MCF 10A (cell line): ENCODE data around the gene THOC6. TPM values are rescaled to one million over a fixed set of nuclear protein-coding genes. Genes with fewer than 3 reads are reported as not detected.

Experiments used
- BruUV-seq: library from RNA; stranded (reverse); fragments of 400-500 nt; replicated peaks from 2 replicates; lab custom pipeline; 2021; lab: Mats Ljungman, UMichigan
- CTCF ChIA-PET: fragments of 300-600 bp; sonication (Branson Sonifier 250); formaldehyde crosslinking; extraction: SDS; loops from one replicate; lab custom pipeline; 2021; ENCODE audit warnings: antibody characterized with exemption, inconsistent platforms; lab: Yijun Ruan, JAX
- POLR2A ChIA-PET: fragments of 300-600, 350-650 bp; sonication (Branson Sonifier 250); formaldehyde crosslinking; extraction: SDS; loops from one replicate; lab custom pipeline; 2020; ENCODE audit warnings: antibody characterized with exemption, inconsistent platforms; lab: Yijun Ruan, JAX
- DNase-seq: peaks from one replicate; pipeline ENCODE4 v3.0.0-alpha.2; 2018; ENCODE audit not compliant: unreplicated experiment
- H3K27ac Mint-ChIP-seq: one replicate; pipeline ENCODE4 v1.8.0; 2022; ENCODE audit warnings: mild to moderate bottlenecking, low read depth, mixed read lengths; ENCODE audit not compliant: unreplicated experiment
- H3K27me3 Mint-ChIP-seq: one replicate; pipeline ENCODE4 v1.8.0; 2022; ENCODE audit warnings: mixed read lengths; ENCODE audit not compliant: insufficient read depth, unreplicated experiment
- H3K36me3 Mint-ChIP-seq: one replicate; pipeline ENCODE4 v1.8.0; 2022; ENCODE audit warnings: mild to moderate bottlenecking, moderate library complexity, mixed read lengths; ENCODE audit not compliant: insufficient read depth, unreplicated experiment
- H3K4me1 Mint-ChIP-seq: one replicate; pipeline ENCODE4 v1.8.0; 2022; ENCODE audit warnings: mixed read lengths; ENCODE audit not compliant: insufficient read depth, unreplicated experiment
- H3K4me3 Mint-ChIP-seq: one replicate; pipeline ENCODE4 v1.8.0; 2022; ENCODE audit warnings: mild to moderate bottlenecking, moderate library complexity, mixed read lengths; ENCODE audit not compliant: unreplicated experiment
- H3K9me3 Mint-ChIP-seq: one replicate; pipeline ENCODE4 v1.8.0; 2022; ENCODE audit warnings: mixed read lengths; ENCODE audit not compliant: unreplicated experiment
- CTCF ChIP-seq: fragments of 200-600 bp; IDR thresholded peaks from one replicate; pipeline ENCODE4 v1.8.0; 2022; ENCODE audit warnings: antibody characterized with exemption, mild to moderate bottlenecking; ENCODE audit not compliant: unreplicated experiment
- intact Hi-C: fragments of 100-400 bp; cut with micrococcal nuclease; formaldehyde crosslinking; loops from 2 replicates; pipeline ENCODE4 v1.14.1; 2022
- total RNA-seq: library from RNA; stranded (reverse); gene quantifications from 2 replicates; pipeline ENCODE4 v1.2.3, GENCODE V29; 2022

The THOC6 gene
- total RNA-seq, 1 experiment from 2014 or later, result 53.1 TPM

- POLR2A ChIA-PET, result interaction anchor here (0.6 to 1.9 kb wide), 5 partner anchors 13 to 134 kb away, joined by 3 to 9 read pairs (median 4); partner anchors contain the start of genes HCFC1R1 and TNFRSF12A
- no TSS peak for BruUV-seq
- peaks cover 64% of the 10 kb centered on the region for H3K27me3 Mint-ChIP-seq
Observed at GRCh38 chr16:3035289-3035971, 11.6 kb downstream of the THOC6 start.

DNA sequence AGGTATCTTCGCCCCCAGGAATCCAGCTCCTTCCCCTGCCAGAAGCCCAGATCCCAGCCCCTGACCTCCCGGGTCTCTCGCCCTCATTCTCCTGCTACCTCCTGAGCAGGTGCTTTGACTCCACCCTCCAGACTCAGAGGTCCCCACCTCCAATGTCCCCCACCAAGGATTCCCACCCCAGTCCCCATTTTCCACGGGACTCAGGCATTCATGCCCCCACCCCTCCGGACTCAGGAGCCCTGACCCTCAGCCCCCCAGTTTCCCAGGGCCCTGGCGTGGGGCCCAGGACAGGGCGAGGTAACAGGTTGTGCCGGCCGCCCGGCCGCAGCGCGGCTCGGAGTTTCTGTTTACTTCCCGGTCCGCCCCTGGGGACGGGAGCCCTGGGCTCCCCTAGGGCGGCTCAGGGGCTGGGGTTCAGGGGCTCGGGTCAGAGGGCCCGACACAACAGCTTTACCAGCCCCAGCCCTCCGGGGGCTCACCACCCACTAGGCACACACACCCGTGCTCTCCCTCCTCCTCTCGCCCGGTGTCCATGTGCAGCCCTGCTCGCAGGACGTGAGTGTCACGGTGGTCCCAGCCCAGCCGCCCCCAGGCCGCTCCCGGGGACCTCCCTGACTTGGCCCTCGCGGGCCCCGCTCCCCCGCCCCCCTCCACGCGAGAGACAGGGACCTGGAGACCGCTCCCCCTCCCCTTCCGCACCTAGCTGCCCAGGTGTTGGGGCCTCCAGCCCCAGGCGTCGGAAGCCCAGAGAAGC lies 12.3 kb downstream of the THOC6 start:
- no TSS peak for BruUV-seq
- H3K27ac Mint-ChIP-seq, result no peak overlapping the region
- no peak for DNase-seq
- H3K9me3 Mint-ChIP-seq, result no peaks in the 10 kb centered on the region
- no peaks in the 10 kb centered on the region for H3K36me3 Mint-ChIP-seq
- intact Hi-C loops, result no loop called here
- no peak overlapping the region for H3K4me3 Mint-ChIP-seq
- ChIA-PET CTCF (interaction anchor here (0.5 to 0.9 kb wide), 3 partner anchors 9 to 254 kb away, joined by 3 read pairs; no protein-coding TSS in a partner anchor), POLR2A (interaction anchor here (0.6 to 1.9 kb wide), 5 partner anchors 14 to 786 kb away, joined by 3 to 9 read pairs (median 4); partner anchors contain the start of genes HCFC1R1 and TNFRSF12A)
- no peak for TF ChIP-seq CTCF
- H3K27me3 Mint-ChIP-seq, result peaks cover 64% of the 10 kb centered on the region
- no peaks in the 10 kb centered on the region for H3K4me1 Mint-ChIP-seq

More at GRCh38 chr16:3035289-3035971, 11.6 kb downstream of the THOC6 start:
- Mint-ChIP-seq H3K36me3 (peaks cover 5% of the 10 kb centered on the region), H3K4me1 (no peaks in the 10 kb centered on the region), H3K4me3 (no peak overlapping the region), H3K9me3 (no peaks in the 10 kb centered on the region), H3K27ac (no peak overlapping the region)
- CTCF ChIA-PET, result interaction anchor here (0.5 to 0.6 kb wide), 2 partner anchors 16 to 253 kb away, joined by 3 read pairs; no protein-coding TSS in a partner anchor
- intact Hi-C loops, result no loop called here
- TF ChIP-seq CTCF, result no peak
- DNase-seq, result no peak

DNA sequence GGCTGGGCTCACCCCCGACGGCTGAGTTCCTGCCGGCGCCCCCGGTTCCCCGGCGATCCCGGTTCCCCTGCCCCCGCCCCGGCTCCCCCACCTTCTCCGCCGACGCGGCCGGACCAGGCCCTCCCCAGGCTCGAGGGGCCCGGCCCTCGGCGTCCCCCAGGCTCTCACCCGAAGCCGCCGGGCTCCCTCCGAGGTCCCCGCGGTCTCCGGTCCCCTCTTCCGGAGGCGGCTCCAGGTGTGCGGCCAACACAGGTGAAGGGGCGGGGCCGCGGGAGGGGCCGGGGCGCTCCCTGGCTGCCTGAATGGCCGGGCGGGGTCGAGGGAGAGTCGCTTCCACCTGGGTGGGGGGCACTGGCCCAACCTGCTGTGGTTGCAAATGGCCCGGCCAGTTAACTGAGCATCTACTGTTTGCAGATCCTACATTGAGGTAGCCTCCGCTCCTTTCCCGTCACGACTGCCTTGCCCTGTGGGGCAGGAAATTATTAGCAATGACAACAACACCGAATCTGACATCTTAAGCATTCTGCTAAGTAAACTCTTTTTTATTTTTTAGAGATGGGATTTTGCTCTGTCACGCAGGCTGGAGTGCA lies 13.0 kb downstream of the THOC6 start, which contains the start of gene BICDL2:
Gene BICDL2 (minus strand): TSS at position 219 of the 590 bp plus-strand sequence. CDS start 1,448 bp downstream, outside the sequence.
- TF ChIP-seq CTCF, result no peak
- H3K27ac Mint-ChIP-seq, result no peak within 1 kb of the TSS
- no peak within 1 kb of the TSS for H3K4me3 Mint-ChIP-seq
- ChIA-PET POLR2A (interaction anchor here (0.7 to 2.6 kb wide), 2 partner anchors 16 to 785 kb away, joined by 3 to 15 read pairs; partner anchors contain the start of gene TNFRSF12A), CTCF (interaction anchor here (0.7 to 1.5 kb wide), 4 partner anchors 9 to 59 kb away, joined by 3 to 5 read pairs (median 3); no protein-coding TSS in a partner anchor)
- no peaks in the 10 kb centered on the region for H3K9me3 Mint-ChIP-seq
- H3K27me3 Mint-ChIP-seq, result peaks cover 64% of the 10 kb centered on the region
- no peaks in the 10 kb centered on the region for H3K36me3 Mint-ChIP-seq
- no peak for DNase-seq
- no peaks in the 10 kb centered on the region for H3K4me1 Mint-ChIP-seq
- no TSS peak for BruUV-seq
- intact Hi-C loops, result no loop called here
